Smooth muscle cell (in vitro differentiated cells): Measurements from ENCODE around the gene ZPBP2. TPM values are rescaled to one million over a fixed set of nuclear protein-coding genes. Genes with fewer than 3 reads are reported as not detected.

Experiments
- DNase-seq: peaks from one replicate; lab custom pipeline; 2025; ENCODE audit not compliant: unreplicated experiment; lab: John Stamatoyannopoulos, UW
- H2AFZ ChIP-seq: fragments of 200-600 bp; sonication (generic); 2 replicates; pipeline ENCODE4 v1.6.0; 2016; ENCODE audit warnings: antibody characterized with exemption, low read depth, mild to moderate bottlenecking
- H3F3A ChIP-seq: fragments of 200-600 bp; sonication (generic); 2 replicates; pipeline ENCODE4 v1.6.0; 2017; ENCODE audit warnings: antibody characterized with exemption, low read depth
- H3K27ac ChIP-seq: fragments of 200-600 bp; sonication (generic); 2 replicates; pipeline ENCODE4 v1.5.1; 2016; ENCODE audit warnings: low read depth, mild to moderate bottlenecking
- H3K27me3 ChIP-seq: fragments of 200-600 bp; sonication (generic); 2 replicates; pipeline ENCODE4 v1.6.1; 2016; ENCODE audit warnings: low read depth, mild to moderate bottlenecking
- H3K36me3 ChIP-seq: fragments of 200-600 bp; sonication (generic); 2 replicates; pipeline ENCODE4 v1.5.1; 2016; ENCODE audit warnings: low read depth
- H3K4me1 ChIP-seq: fragments of 200-600 bp; sonication (generic); 2 replicates; pipeline ENCODE4 v1.5.1; 2016; ENCODE audit warnings: low read depth
- H3K4me2 ChIP-seq: fragments of 200-600 bp; sonication (generic); 2 replicates; pipeline ENCODE4 v1.6.0; 2016; ENCODE audit warnings: mild to moderate bottlenecking
- H3K4me3 ChIP-seq: fragments of 200-600 bp; sonication (generic); 2 replicates; pipeline ENCODE4 v1.5.1; 2016; ENCODE audit warnings: mild to moderate bottlenecking
- H3K79me2 ChIP-seq: fragments of 200-600 bp; sonication (generic); 2 replicates; pipeline ENCODE4 v1.6.0; 2016; ENCODE audit warnings: low read depth, mild to moderate bottlenecking
- H3K9ac ChIP-seq: fragments of 200-600 bp; sonication (generic); 2 replicates; pipeline ENCODE4 v1.6.0; 2016; ENCODE audit warnings: low read depth
- H3K9me3 ChIP-seq: fragments of 200-600 bp; sonication (generic); replicated peaks from 2 replicates; pipeline ENCODE4 v1.5.1; 2016; ENCODE audit warnings: low read depth
- H4K20me1 ChIP-seq: fragments of 200-600 bp; sonication (generic); 2 replicates; pipeline ENCODE4 v1.6.0; 2016; ENCODE audit warnings: low read depth
- CTCF ChIP-seq: fragments of 200-600 bp; sonication (generic); IDR thresholded peaks from 2 replicates; pipeline ENCODE4 v1.5.1; 2017; ENCODE audit warnings: borderline replicate concordance, mild to moderate bottlenecking, antibody characterized with exemption; ENCODE audit not compliant: insufficient read depth, poor library complexity, severe bottlenecking
- WGBS: methylation state at CpG from one replicate; pipeline ENCODE4 v1.1.7; 2016; ENCODE audit warnings: low lambda C conversion rate; 5-methylcytosine and 5-hydroxymethylcytosine counted together
- polyA plus RNA-seq: library from polyadenylated mRNA; unstranded; fragments of >200 nt; fragmentation: Nextera tagmentation; extraction: Ambion mirVana; gene quantifications from 2 replicates; pipeline ENCODE4 v1.2.1, GENCODE V29; 2016
- total RNA-seq: library from RNA; depleted of rRNA; stranded (reverse); fragments of >200 nt; gene quantifications from 2 replicates; pipeline ENCODE4 v1.2.3, GENCODE V29; 2014

The ZPBP2 gene
- total and polyA plus RNA-seq, 2 experiments from 2014 or later: not detected

GRCh38 chr17:39866013-39866730, 1.8 kb upstream of the ZPBP2 start:
- no peak for DNase-seq
- no peak for TF ChIP-seq CTCF
- 87% methylated on average over 8 of the region's 8 CpGs for WGBS
- Histone ChIP-seq H3K4me3 (no peak overlapping the region), H3K4me2 (no peak overlapping the region), H3K9ac (no peak overlapping the region), H3K79me2 (no peaks in the 10 kb centered on the region), H3K36me3 (no peaks in the 10 kb centered on the region), H3K27me3 (peaks cover 62% of the 10 kb centered on the region), H3F3A (no peaks in the 10 kb centered on the region), H4K20me1 (no peaks in the 10 kb centered on the region), H3K9me3 (no peaks in the 10 kb centered on the region), H2AFZ (no peak overlapping the region), H3K27ac (no peak overlapping the region), H3K4me1 (peaks cover 7% of the 10 kb centered on the region)

GRCh38 chr17:39867084-39867879, 720 bp upstream of the ZPBP2 start:
- no peaks in the 10 kb centered on the region for H4K20me1 ChIP-seq
- 92% methylated on average over 21 of the region's 21 CpGs for WGBS

GRCh38 chr17:39868554-39868942, 546 bp downstream of the ZPBP2 start:
- TF ChIP-seq CTCF: no peak
- Histone ChIP-seq H3K4me1 (peaks cover 7% of the 10 kb centered on the region), H3K27me3 (peaks cover 55% of the 10 kb centered on the region), H2AFZ (no peak overlapping the region), H3F3A (no peaks in the 10 kb centered on the region), H3K27ac (no peak overlapping the region), H3K36me3 (no peaks in the 10 kb centered on the region), H3K9ac (no peak overlapping the region), H3K9me3 (no peaks in the 10 kb centered on the region), H3K4me3 (no peak overlapping the region), H3K79me2 (no peaks in the 10 kb centered on the region), H4K20me1 (no peaks in the 10 kb centered on the region), H3K4me2 (no peak overlapping the region)
- no peak for DNase-seq
- WGBS: 89% methylated on average over 17 of the region's 17 CpGs

More at GRCh38 chr17:39867084-39867879, 720 bp upstream of the ZPBP2 start:
- Histone ChIP-seq H3K4me1 (peaks cover 7% of the 10 kb centered on the region), H3K79me2 (no peaks in the 10 kb centered on the region), H3F3A (no peaks in the 10 kb centered on the region), H3K9ac (no peak overlapping the region), H2AFZ (no peak overlapping the region), H3K9me3 (no peaks in the 10 kb centered on the region), H3K27ac (no peak overlapping the region), H3K36me3 (no peaks in the 10 kb centered on the region), H3K4me2 (no peak overlapping the region), H3K27me3 (peaks cover 60% of the 10 kb centered on the region), H3K4me3 (no peak overlapping the region)
- no peak for DNase-seq
- no peak for TF ChIP-seq CTCF
